ENCODE data around the gene PLEKHA1.

Gene PLEKHA1

GRCh38 chr10:122480146-122480833 is 105.8 kb downstream of the PLEKHA1 start:
- CTCF ChIA-PET: no interaction called here
- DNase-seq (ENCODE audit: extremely low spot score): no peak
- POLR2A ChIA-PET: no interaction called here

GRCh38 chr10:122481296-122482056 is 107.0 kb downstream of the PLEKHA1 start:
- POLR2A ChIA-PET: no interaction called here
- DNase-seq (ENCODE audit: extremely low spot score): no peak
- CTCF ChIA-PET: no interaction called here
- no peak for TF ChIP-seq TARDBP (IDR thresholded peaks at IDR 0.05)
- no peak for TF ChIP-seq FOXA1 (IDR thresholded peaks at IDR 0.05)
- TF ChIP-seq BHLHE40 (IDR thresholded peaks at IDR 0.05; ENCODE audit: borderline replicate concordance): no peak
- no peak for TF ChIP-seq CTBP1 (IDR thresholded peaks at IDR 0.05; ENCODE audit: borderline replicate concordance)
- no peak for TF ChIP-seq SP1 (IDR thresholded peaks at IDR 0.05)
- no peak for TF ChIP-seq NFRKB (IDR thresholded peaks at IDR 0.05)
- no peak for TF ChIP-seq ELF4 (IDR thresholded peaks at IDR 0.05)
- TF ChIP-seq HDGF (IDR thresholded peaks at IDR 0.05; ENCODE audit: borderline replicate concordance): no peak
- no peak for TF ChIP-seq ZNF384 (IDR thresholded peaks at IDR 0.05)
- no peak for TF ChIP-seq PKNOX1 (IDR thresholded peaks at IDR 0.05)
- no peak for TF ChIP-seq FOXK2 (IDR thresholded peaks at IDR 0.05)
- TF ChIP-seq ARNT (IDR thresholded peaks at IDR 0.05): no peak
- TF ChIP-seq L3MBTL2 (conservative IDR thresholded peaks at IDR 0.05): no peak
- TF ChIP-seq FOXM1 (IDR thresholded peaks at IDR 0.05; ENCODE audit: borderline replicate concordance): no peak

More at GRCh38 chr10:122480146-122480833, 105.8 kb downstream of the PLEKHA1 start:
- no peak for TF ChIP-seq FOXK2 (IDR thresholded peaks at IDR 0.05)
- no peak for TF ChIP-seq PKNOX1 (IDR thresholded peaks at IDR 0.05)
- no peak for TF ChIP-seq NFRKB (IDR thresholded peaks at IDR 0.05)
- no peak for TF ChIP-seq ZNF384 (IDR thresholded peaks at IDR 0.05)
- no peak for TF ChIP-seq SUZ12 (IDR thresholded peaks at IDR 0.05)
- no peak for TF ChIP-seq ELF4 (IDR thresholded peaks at IDR 0.05)
- TF ChIP-seq L3MBTL2 (conservative IDR thresholded peaks at IDR 0.05): no peak
- TF ChIP-seq HDGF (IDR thresholded peaks at IDR 0.05; ENCODE audit: borderline replicate concordance): no peak
- no peak for TF ChIP-seq FOXM1 (IDR thresholded peaks at IDR 0.05; ENCODE audit: borderline replicate concordance)
- TF ChIP-seq FOXA1 (IDR thresholded peaks at IDR 0.05): no peak
- TF ChIP-seq CTBP1 (IDR thresholded peaks at IDR 0.05; ENCODE audit: borderline replicate concordance): no peak
